CD14-positive monocyte (primary cell): ENCODE measurements around the gene ZNF681. TPM values are rescaled to one million over a fixed set of nuclear protein-coding genes. Genes with fewer than 3 reads are reported as not detected.

ENCODE experiments used
- DNase-seq, 3 donors: peaks; one replicate each; pipeline ENCODE4 v3.0.0-alpha.2; 2011 to 2022
- H2AFZ ChIP-seq: 2 replicates; pipeline ENCODE4 v1.6.0; 2012; ENCODE audit warnings: mild to moderate bottlenecking, low read depth, low read length, inconsistent platforms; ENCODE audit not compliant: insufficient read depth, poor library complexity, severe bottlenecking
- H3K27ac ChIP-seq, 2 donors: 1 replicate in 1 of 2; 2 replicates in 1 of 2; pipeline ENCODE4 v1.5.1; 2012 to 2013; ENCODE audit warnings: low read length in 2 of 2, control low read depth in 1 of 2, inconsistent platforms in 1 of 2, low read depth in 1 of 2, mild to moderate bottlenecking in 1 of 2
- H3K27me3 ChIP-seq, 2 donors: one replicate each; pipeline versions ENCODE4 v1.6.0 to v1.6.1; 2011 to 2013; ENCODE audit warnings: low read length in 2 of 2; ENCODE audit not compliant: control insufficient read depth in 2 of 2, insufficient read depth in 2 of 2
- H3K36me3 ChIP-seq, 2 donors: replicated peaks in 1 of 2; 1 replicate in 1 of 2; 2 replicates in 1 of 2; pipeline versions ENCODE4 v1.5.1 to v1.6.1; 2012 to 2013; ENCODE audit warnings: low read length in 2 of 2, control low read depth in 1 of 2, inconsistent platforms in 1 of 2, mild to moderate bottlenecking in 1 of 2; ENCODE audit not compliant: insufficient read depth in 2 of 2, control insufficient read depth in 1 of 2
- H3K4me1 ChIP-seq, 2 donors: 1 replicate in 1 of 2; 2 replicates in 1 of 2; pipeline versions ENCODE4 v1.5.1 to v1.6.1; 2012 to 2013; ENCODE audit warnings: low read length in 2 of 2, control low read depth in 1 of 2, inconsistent platforms in 1 of 2, mild to moderate bottlenecking in 1 of 2, moderate library complexity in 1 of 2; ENCODE audit not compliant: insufficient read depth in 2 of 2, control insufficient read depth in 1 of 2
- H3K4me2 ChIP-seq: replicated peaks from 2 replicates; pipeline ENCODE3; 2012; ENCODE audit warnings: low read length, moderate library complexity, mild to moderate bottlenecking; ENCODE audit not compliant: poor library complexity, severe bottlenecking; ENCODE audit errors: extremely low read depth
- H3K4me3 ChIP-seq, 3 experiments: fragments of 200-600 bp in 1 of 3; sonication (generic) in 1 of 3; replicated peaks in 1 of 3; 1 replicate in 2 of 3; 2 replicates in 1 of 3; pipeline ENCODE4 v1.5.1; 2011 to 2013; ENCODE audit warnings: low read length in 3 of 3, mild to moderate bottlenecking in 3 of 3, control low read depth in 2 of 3, low read depth in 2 of 3, inconsistent platforms in 1 of 3, moderate library complexity in 1 of 3
- H3K79me2 ChIP-seq: 2 replicates; pipeline ENCODE4 v1.6.0; 2012; ENCODE audit warnings: mild to moderate bottlenecking, control low read depth, inconsistent platforms, low read length, moderate library complexity; ENCODE audit not compliant: insufficient read depth
- H3K9ac ChIP-seq: 2 replicates; pipeline ENCODE4 v1.6.0; 2017; ENCODE audit warnings: low read length, mild to moderate bottlenecking; ENCODE audit not compliant: insufficient read depth, poor library complexity, severe bottlenecking
- H3K9me3 ChIP-seq, 2 donors: replicated peaks in 1 of 2; 1 replicate in 1 of 2; 2 replicates in 1 of 2; pipeline versions ENCODE4 v1.5.1 to v1.6.1; 2012 to 2013; ENCODE audit warnings: low read length in 2 of 2, control low read depth in 1 of 2; ENCODE audit not compliant: control insufficient read depth in 1 of 2, insufficient read depth in 1 of 2
- H4K20me1 ChIP-seq: 2 replicates; pipeline ENCODE4 v1.6.0; 2012; ENCODE audit warnings: mild to moderate bottlenecking, low read length, control low read depth, moderate library complexity; ENCODE audit not compliant: insufficient read depth
- H3K27ac Mint-ChIP-seq, 7 donors: one replicate each; pipeline ENCODE4 v1.8.0; 2020; ENCODE audit warnings: mild to moderate bottlenecking in 7 of 7, mixed read lengths in 7 of 7, moderate library complexity in 6 of 7, inconsistent platforms in 2 of 7
- H3K27me3 Mint-ChIP-seq, 3 donors: one replicate each; pipeline ENCODE4 v1.8.0; 2021 to 2022; ENCODE audit warnings: low read depth in 3 of 3, mild to moderate bottlenecking in 3 of 3, mixed read lengths in 3 of 3, moderate library complexity in 3 of 3, inconsistent platforms in 1 of 3
- H3K36me3 Mint-ChIP-seq, 2 donors: one replicate each; pipeline ENCODE4 v1.8.0; 2020; ENCODE audit warnings: mixed read lengths in 2 of 2, inconsistent platforms in 1 of 2, mild to moderate bottlenecking in 1 of 2
- H3K4me1 Mint-ChIP-seq: one replicate; pipeline ENCODE4 v1.8.0; 2020; ENCODE audit warnings: mild to moderate bottlenecking, mixed read lengths
- H3K4me3 Mint-ChIP-seq, 2 donors: one replicate each; pipeline ENCODE4 v1.8.0; 2020; ENCODE audit warnings: mild to moderate bottlenecking in 2 of 2, mixed read lengths in 2 of 2, moderate library complexity in 1 of 2
- H3K9me3 Mint-ChIP-seq, 7 donors: one replicate each; pipeline ENCODE4 v1.8.0; 2020 to 2022; ENCODE audit warnings: mixed read lengths in 7 of 7, mild to moderate bottlenecking in 6 of 7, moderate library complexity in 6 of 7, inconsistent platforms in 2 of 7
- WGBS: methylation state at CpG from one replicate; pipeline ENCODE4 v1.1.5; 2013; ENCODE audit warnings: missing lambda C conversion rate; ENCODE audit not compliant: insufficient coverage; 5-methylcytosine and 5-hydroxymethylcytosine counted together
- intact Hi-C, 2 donors: fragments of 100-400 bp; cut with micrococcal nuclease; formaldehyde crosslinking; loops; one replicate each; pipeline versions ENCODE4 v1.15.0 to v1.15.1; 2023
- polyA plus RNA-seq, 3 donors: library from polyadenylated mRNA; depleted of rRNA in 1 of 3; unstranded in 2 of 3; stranded (reverse) in 1 of 3; fragments of 300-500 nt in 2 of 3; fragments of >200 nt in 1 of 3; fragmentation: Illumina TruSeq in 2 of 3; gene quantifications; 1 replicate in 2 of 3; 2 replicates in 1 of 3; pipeline ENCODE4 v1.2.3, GENCODE V29; 2012 to 2021
- TF ChIP-seq, protein P1 (sequence below): fragments of 200-600 bp; IDR thresholded peaks from one replicate; pipeline ENCODE4 v1.8.0; 2022; ENCODE audit warnings: antibody characterized with exemption, mild to moderate bottlenecking

ZNF681 gene
- polyA plus RNA-seq, 3 donors = 0.04 to 0.19 (median 0.05) TPM

DNA sequence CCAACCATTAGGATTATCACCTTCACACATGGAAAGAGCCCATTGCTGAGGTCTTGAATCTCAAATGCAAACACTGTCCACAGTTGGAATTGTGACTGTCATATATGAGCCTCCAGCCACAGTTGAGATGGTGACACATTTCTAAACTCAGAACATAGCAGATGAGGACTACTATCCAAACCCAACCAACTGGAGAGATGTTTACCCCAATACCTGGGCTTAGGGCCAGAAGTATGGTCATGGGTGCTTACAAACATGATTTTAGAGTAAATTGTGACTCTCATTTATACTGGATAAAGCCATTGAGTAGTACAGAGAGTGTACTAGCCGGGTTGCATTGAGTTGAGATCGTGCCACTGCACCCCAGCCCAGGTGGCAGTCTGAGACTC is 14.0 kb upstream of the ZNF681 start:
- H3K9ac ChIP-seq = no peak overlapping the region
- TF ChIP-seq, protein P1, sequence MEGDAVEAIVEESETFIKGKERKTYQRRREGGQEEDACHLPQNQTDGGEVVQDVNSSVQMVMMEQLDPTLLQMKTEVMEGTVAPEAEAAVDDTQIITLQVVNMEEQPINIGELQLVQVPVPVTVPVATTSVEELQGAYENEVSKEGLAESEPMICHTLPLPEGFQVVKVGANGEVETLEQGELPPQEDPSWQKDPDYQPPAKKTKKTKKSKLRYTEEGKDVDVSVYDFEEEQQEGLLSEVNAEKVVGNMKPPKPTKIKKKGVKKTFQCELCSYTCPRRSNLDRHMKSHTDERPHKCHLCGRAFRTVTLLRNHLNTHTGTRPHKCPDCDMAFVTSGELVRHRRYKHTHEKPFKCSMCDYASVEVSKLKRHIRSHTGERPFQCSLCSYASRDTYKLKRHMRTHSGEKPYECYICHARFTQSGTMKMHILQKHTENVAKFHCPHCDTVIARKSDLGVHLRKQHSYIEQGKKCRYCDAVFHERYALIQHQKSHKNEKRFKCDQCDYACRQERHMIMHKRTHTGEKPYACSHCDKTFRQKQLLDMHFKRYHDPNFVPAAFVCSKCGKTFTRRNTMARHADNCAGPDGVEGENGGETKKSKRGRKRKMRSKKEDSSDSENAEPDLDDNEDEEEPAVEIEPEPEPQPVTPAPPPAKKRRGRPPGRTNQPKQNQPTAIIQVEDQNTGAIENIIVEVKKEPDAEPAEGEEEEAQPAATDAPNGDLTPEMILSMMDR = no peak
- no peaks in the 10 kb centered on the region for H3K36me3 ChIP-seq
- no peaks in the 10 kb centered on the region for H4K20me1 ChIP-seq
- peak overlapping the region in 1 of 7 donors; percentile 41 for H3K27ac Mint-ChIP-seq
- H3K4me1 Mint-ChIP-seq = peaks cover 21% of the 10 kb centered on the region
- no peak overlapping the region for H3K27ac ChIP-seq
- DNase-seq = no peak
- peaks cover 4% of the 10 kb centered on the region in 2 donors for H3K36me3 Mint-ChIP-seq
- no peak overlapping the region for H2AFZ ChIP-seq
- no CpG with 5 or more reads among the region's 2 CpGs for WGBS
- H3K27me3 ChIP-seq = no peaks in the 10 kb centered on the region
- peaks cover 28 to 33% of the 10 kb centered on the region in 2 donors for H3K9me3 ChIP-seq
- H3K4me3 ChIP-seq = no peak overlapping the region
- H3K27me3 Mint-ChIP-seq = peaks cover 0 to 2% (median 0%) of the 10 kb centered on the region in 3 donors
- H3K9me3 Mint-ChIP-seq = peaks cover 6 to 42% (median 24%) of the 10 kb centered on the region in 7 donors
- intact Hi-C loops = no loop called here
- no peak overlapping the region for H3K4me3 Mint-ChIP-seq
- H3K4me2 ChIP-seq = no peak overlapping the region
- H3K4me1 ChIP-seq = peaks cover 0 to 7% of the 10 kb centered on the region in 2 donors
- H3K79me2 ChIP-seq = no peaks in the 10 kb centered on the region

DNA sequence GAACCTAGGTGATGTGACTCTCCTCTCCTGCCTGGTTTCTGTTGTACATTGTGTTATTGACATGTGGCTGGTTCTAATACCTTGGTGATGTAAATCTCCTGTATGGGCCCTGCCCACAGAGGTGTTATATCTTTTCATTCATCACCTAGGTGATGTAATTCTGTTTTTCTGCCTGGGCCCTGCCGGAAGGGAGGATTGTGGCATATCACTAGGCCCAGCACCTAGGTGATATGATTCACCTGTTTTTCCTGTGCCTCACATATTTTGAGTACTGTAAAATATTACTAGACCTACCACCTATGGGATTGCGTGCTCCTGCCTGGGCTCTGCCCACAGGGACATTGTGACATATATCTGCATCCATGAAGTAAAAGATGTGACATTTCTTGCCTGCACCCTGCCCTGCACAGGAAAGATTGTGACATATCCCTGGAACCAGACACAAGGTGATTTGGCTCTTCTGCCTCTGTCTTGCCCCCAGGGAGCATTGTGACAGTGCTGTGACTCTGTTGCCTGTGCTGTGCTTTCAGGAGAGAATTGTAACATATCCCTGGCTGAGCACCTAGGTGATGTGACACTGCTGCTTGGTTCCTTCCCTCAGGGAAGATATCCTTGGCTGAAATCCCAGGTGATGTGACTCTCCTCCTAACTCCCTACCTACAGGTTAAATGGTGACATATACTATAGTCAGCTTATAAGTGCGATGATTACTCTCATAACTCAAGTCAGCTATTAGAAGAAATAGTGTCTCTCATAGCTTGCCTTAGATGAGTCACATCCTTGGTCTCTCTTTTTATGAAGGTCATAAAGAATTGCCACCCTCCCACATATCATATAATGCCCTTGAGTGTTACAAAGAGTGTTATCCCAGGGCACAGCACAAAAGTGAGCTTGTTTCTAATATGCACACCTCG is 13.3 kb upstream of the ZNF681 start:
- no peak overlapping the region for H3K4me3 Mint-ChIP-seq
- H3K9ac ChIP-seq = no peak overlapping the region
- peak in 1 of 3 donors; percentile 13 for DNase-seq
- peaks cover 19% of the 10 kb centered on the region for H3K4me1 Mint-ChIP-seq
- H3K4me3 ChIP-seq = no peak overlapping the region
- peaks cover 0 to 2% (median 0%) of the 10 kb centered on the region in 3 donors for H3K27me3 Mint-ChIP-seq
- H3K9me3 ChIP-seq = peaks cover 27 to 30% of the 10 kb centered on the region in 2 donors
- H3K4me2 ChIP-seq = no peak overlapping the region
- no peaks in the 10 kb centered on the region for H3K27me3 ChIP-seq
- no peaks in the 10 kb centered on the region for H4K20me1 ChIP-seq
- TF ChIP-seq, protein P1 = no peak
- WGBS = 88% methylated on average over 1 of the region's 4 CpGs
- intact Hi-C loops = no loop called here
- H3K36me3 ChIP-seq = no peaks in the 10 kb centered on the region
- peak overlapping the region in 2 of 7 donors; percentile 7 to 55 for H3K27ac Mint-ChIP-seq
- H3K79me2 ChIP-seq = no peaks in the 10 kb centered on the region
- no peak overlapping the region for H3K27ac ChIP-seq
- H3K36me3 Mint-ChIP-seq = peaks cover 2 to 4% of the 10 kb centered on the region in 2 donors
- H3K4me1 ChIP-seq = peaks cover 0 to 7% of the 10 kb centered on the region in 2 donors
- peaks cover 4 to 44% (median 29%) of the 10 kb centered on the region in 7 donors for H3K9me3 Mint-ChIP-seq
- no peak overlapping the region for H2AFZ ChIP-seq
